Measurements from ENCODE around the gene NME1. TPM values are rescaled to one million over a fixed set of nuclear protein-coding genes. Genes with fewer than 3 reads are reported as not detected.

Gene NME1
- total and polyA plus RNA-seq, 10 of the 15 experiments (the other 5 are each of a cell fraction or from before 2014, with no cell fraction given) = 273 to 1,362 (median 455) TPM

DNA sequence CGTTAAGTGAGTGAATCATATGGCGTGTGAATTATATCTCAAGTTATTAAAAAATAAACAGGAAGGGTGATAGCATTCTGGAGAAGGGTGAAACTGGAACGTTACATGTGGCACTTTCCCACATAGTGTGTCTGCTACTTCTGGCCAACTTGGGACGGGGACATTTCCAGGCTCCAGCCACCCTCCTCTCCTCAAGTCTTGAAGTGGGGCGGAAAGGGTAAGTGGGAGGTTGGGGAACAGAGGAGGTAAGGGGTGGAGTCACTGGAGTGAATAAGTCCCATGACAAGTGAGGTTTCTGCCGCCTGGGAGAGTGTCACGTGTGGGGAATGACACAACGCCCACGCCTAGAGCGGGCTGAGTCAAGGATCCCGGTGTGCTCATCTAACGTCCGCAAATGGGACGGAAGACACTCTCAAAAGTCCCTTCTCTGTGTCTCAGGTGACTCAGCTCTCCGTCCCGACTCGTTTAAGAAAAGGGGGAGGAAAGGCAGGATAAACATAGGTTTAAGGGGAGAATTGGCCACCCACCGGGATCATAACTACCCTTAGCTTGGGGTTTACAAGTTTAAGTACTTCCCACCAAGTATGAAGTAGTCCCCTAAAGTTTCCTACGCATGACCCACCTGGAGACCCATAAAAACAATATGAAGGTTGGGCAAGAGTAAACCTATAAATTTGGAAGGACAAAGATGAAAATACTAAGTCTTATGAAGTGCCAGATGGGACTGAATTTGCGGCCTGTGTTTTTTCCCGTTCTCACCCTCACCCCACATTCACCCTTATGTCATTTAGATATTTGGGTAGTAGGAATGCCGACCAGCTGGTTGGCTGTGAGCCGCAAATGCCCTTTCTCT lies 31.5 kb upstream of the NME1 start (continued):
- no peak for TF ChIP-seq JUND (IDR thresholded peaks at IDR 0.05; ENCODE audit: low read depth, low read length)
- no peak for TF ChIP-seq ZNF622 (IDR thresholded peaks at IDR 0.05)
- peak; percentile 54 for TF ChIP-seq MXI1 (IDR thresholded peaks at IDR 0.05; ENCODE audit: low read depth, low read length)
- peak; percentile 93 for TF ChIP-seq RELA (IDR thresholded peaks at IDR 0.05; ENCODE audit: borderline replicate concordance, partially characterized antibody)
- no peak for TF ChIP-seq BMI1 (IDR thresholded peaks at IDR 0.05; ENCODE audit: borderline replicate concordance)
- TF ChIP-seq, protein P1, sequence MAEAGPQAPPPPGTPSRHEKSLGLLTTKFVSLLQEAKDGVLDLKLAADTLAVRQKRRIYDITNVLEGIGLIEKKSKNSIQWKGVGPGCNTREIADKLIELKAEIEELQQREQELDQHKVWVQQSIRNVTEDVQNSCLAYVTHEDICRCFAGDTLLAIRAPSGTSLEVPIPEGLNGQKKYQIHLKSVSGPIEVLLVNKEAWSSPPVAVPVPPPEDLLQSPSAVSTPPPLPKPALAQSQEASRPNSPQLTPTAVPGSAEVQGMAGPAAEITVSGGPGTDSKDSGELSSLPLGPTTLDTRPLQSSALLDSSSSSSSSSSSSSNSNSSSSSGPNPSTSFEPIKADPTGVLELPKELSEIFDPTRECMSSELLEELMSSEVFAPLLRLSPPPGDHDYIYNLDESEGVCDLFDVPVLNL (IDR thresholded peaks at IDR 0.05; ENCODE audit: low read depth, low read length) = no peak
- TF ChIP-seq, protein P2, sequence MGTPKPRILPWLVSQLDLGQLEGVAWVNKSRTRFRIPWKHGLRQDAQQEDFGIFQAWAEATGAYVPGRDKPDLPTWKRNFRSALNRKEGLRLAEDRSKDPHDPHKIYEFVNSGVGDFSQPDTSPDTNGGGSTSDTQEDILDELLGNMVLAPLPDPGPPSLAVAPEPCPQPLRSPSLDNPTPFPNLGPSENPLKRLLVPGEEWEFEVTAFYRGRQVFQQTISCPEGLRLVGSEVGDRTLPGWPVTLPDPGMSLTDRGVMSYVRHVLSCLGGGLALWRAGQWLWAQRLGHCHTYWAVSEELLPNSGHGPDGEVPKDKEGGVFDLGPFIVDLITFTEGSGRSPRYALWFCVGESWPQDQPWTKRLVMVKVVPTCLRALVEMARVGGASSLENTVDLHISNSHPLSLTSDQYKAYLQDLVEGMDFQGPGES (IDR thresholded peaks at IDR 0.05) = no peak
- TF ChIP-seq GATAD2B (conservative IDR thresholded peaks at IDR 0.05; ENCODE audit: low read depth) = no peak
- peak; percentile 19; the same call in 1 of the 2 replicates for TF ChIP-seq MTA3 (IDR thresholded peaks at IDR 0.05; ENCODE audit: borderline replicate concordance, low read length)
- TF ChIP-seq, protein P3, sequence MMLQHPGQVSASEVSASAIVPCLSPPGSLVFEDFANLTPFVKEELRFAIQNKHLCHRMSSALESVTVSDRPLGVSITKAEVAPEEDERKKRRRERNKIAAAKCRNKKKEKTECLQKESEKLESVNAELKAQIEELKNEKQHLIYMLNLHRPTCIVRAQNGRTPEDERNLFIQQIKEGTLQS (IDR thresholded peaks at IDR 0.05; ENCODE audit: borderline replicate concordance, extremely low read depth, low read depth, low read length) = peak; percentile 74; the same call in 1 of the 2 replicates
- no peak for TF ChIP-seq YBX1 (IDR thresholded peaks at IDR 0.05)
- TF ChIP-seq YY1 (IDR thresholded peaks at IDR 0.05; ENCODE audit: low read depth, low read length) = peak; percentile 35; the same call in 1 of the 2 replicates
- TF ChIP-seq TCF3 (IDR thresholded peaks at IDR 0.05; ENCODE audit: borderline replicate concordance, insufficient read depth, low read depth, low read length) = no peak
- no peak for TF ChIP-seq NBN (IDR thresholded peaks at IDR 0.05)
- TF ChIP-seq TBL1XR1 (IDR thresholded peaks at IDR 0.05; ENCODE audit: low read depth, low read length) = 0 out of 2 replicates have a peak, but pooled peaks have one; percentile 59
- TF ChIP-seq, protein P4, sequence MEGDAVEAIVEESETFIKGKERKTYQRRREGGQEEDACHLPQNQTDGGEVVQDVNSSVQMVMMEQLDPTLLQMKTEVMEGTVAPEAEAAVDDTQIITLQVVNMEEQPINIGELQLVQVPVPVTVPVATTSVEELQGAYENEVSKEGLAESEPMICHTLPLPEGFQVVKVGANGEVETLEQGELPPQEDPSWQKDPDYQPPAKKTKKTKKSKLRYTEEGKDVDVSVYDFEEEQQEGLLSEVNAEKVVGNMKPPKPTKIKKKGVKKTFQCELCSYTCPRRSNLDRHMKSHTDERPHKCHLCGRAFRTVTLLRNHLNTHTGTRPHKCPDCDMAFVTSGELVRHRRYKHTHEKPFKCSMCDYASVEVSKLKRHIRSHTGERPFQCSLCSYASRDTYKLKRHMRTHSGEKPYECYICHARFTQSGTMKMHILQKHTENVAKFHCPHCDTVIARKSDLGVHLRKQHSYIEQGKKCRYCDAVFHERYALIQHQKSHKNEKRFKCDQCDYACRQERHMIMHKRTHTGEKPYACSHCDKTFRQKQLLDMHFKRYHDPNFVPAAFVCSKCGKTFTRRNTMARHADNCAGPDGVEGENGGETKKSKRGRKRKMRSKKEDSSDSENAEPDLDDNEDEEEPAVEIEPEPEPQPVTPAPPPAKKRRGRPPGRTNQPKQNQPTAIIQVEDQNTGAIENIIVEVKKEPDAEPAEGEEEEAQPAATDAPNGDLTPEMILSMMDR (IDR thresholded peaks at IDR 0.05 in 2 of 3, conservative IDR thresholded peaks at IDR 0.05 in 1 of 3; ENCODE audit: control insufficient read depth in 2 of 3, extremely low read depth in 1 of 3, insufficient read depth in 1 of 3, low read depth in 3 of 3, low read length in 3 of 3) = no peak
- no peak for TF ChIP-seq GABPA (IDR thresholded peaks at IDR 0.05; ENCODE audit: low read depth)
- no peak for TF ChIP-seq TCF7 (IDR thresholded peaks at IDR 0.05; ENCODE audit: borderline replicate concordance)
- TF ChIP-seq IKZF1 (conservative IDR thresholded peaks at IDR 0.05) = peak; percentile 90
- TF ChIP-seq CBX5 (IDR thresholded peaks at IDR 0.05; ENCODE audit: low read depth) = no peak
- TF ChIP-seq, protein P5, sequence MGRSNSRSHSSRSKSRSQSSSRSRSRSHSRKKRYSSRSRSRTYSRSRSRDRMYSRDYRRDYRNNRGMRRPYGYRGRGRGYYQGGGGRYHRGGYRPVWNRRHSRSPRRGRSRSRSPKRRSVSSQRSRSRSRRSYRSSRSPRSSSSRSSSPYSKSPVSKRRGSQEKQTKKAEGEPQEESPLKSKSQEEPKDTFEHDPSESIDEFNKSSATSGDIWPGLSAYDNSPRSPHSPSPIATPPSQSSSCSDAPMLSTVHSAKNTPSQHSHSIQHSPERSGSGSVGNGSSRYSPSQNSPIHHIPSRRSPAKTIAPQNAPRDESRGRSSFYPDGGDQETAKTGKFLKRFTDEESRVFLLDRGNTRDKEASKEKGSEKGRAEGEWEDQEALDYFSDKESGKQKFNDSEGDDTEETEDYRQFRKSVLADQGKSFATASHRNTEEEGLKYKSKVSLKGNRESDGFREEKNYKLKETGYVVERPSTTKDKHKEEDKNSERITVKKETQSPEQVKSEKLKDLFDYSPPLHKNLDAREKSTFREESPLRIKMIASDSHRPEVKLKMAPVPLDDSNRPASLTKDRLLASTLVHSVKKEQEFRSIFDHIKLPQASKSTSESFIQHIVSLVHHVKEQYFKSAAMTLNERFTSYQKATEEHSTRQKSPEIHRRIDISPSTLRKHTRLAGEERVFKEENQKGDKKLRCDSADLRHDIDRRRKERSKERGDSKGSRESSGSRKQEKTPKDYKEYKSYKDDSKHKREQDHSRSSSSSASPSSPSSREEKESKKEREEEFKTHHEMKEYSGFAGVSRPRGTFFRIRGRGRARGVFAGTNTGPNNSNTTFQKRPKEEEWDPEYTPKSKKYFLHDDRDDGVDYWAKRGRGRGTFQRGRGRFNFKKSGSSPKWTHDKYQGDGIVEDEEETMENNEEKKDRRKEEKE (IDR thresholded peaks at IDR 0.05) = no peak
- TF ChIP-seq NR2C2 (IDR thresholded peaks at IDR 0.05; ENCODE audit: borderline replicate concordance, control insufficient read depth, insufficient read length, low read depth) = no peak
- no peak for TF ChIP-seq EZH2 (IDR thresholded peaks at IDR 0.05; ENCODE audit: borderline replicate concordance, control insufficient read depth, low read depth, low read length)

Data from GM12878 (cell line).